GM12878 (cell line): ENCODE measurements around the gene PRR22. TPM values are rescaled to one million over a fixed set of nuclear protein-coding genes. Genes with fewer than 3 reads are reported as not detected.
A peak's percentile ranks its signal among the peaks of the same experiment; 100 is the strongest.

Source experiments
- ATAC-seq: fragments of 200-7000 bp; cut with Tn5 transposase; 3 replicates; pipeline ENCODE4 v1.9.1; 2020; ENCODE audit warnings: mild to moderate bottlenecking, moderate library complexity
- BruUV-seq: library from RNA; stranded (reverse); fragments of 400-500 nt; replicated peaks from 2 replicates; lab custom pipeline; 2021; lab: Mats Ljungman, UMichigan
- CTCF ChIA-PET: fragments of 300-600 bp; sonication (Branson Sonifier 250); formaldehyde crosslinking; extraction: SDS; loops from one replicate; lab custom pipeline; 2021; ENCODE audit warnings: inconsistent platforms; lab: Yijun Ruan, JAX
- POLR2A ChIA-PET: fragments of 350-600 bp; formaldehyde crosslinking; extraction: SDS; loops from one replicate; lab custom pipeline; 2021; ENCODE audit warnings: inconsistent platforms; lab: Charles Lee
- RAD21 ChIA-PET: fragments of 300-600 bp; sonication (Branson Sonifier 250); formaldehyde crosslinking; loops from one replicate; lab custom pipeline; 2023; ENCODE audit warnings: antibody characterized with exemption; ENCODE audit not compliant: unreplicated experiment; lab: Charles Lee
- SMC1A ChIA-PET: fragments of 300-600 bp; sonication (Branson Sonifier 250); formaldehyde crosslinking; loops from one replicate; lab custom pipeline; 2023; ENCODE audit not compliant: unreplicated experiment, uncharacterized antibody; lab: Charles Lee
- DNase-seq: peaks from one replicate; pipeline ENCODE4 v3.0.0-alpha.2; 2011; ENCODE audit warnings: low read depth, low spot score
- FAIRE-seq: peaks from 3 replicates; lab custom pipeline; 2011; peaks lifted over from hg19 to GRCh38; lab: Jason Lieb, UNC
- H2AFZ ChIP-seq: 2 replicates; pipeline ENCODE4 v1.6.0; 2011; ENCODE audit warnings: low read depth, low read length, control low read depth; ENCODE audit not compliant: control insufficient read depth
- H3K27ac ChIP-seq: 2 replicates; pipeline ENCODE4 v1.5.1; 2011; ENCODE audit warnings: control low read depth; ENCODE audit not compliant: control insufficient read depth, insufficient read depth
- H3K27me3 ChIP-seq, 2 experiments: replicated peaks in 1 of 2; 2 replicates each; pipeline versions ENCODE4 v1.6.0 to v1.6.1; 2011; ENCODE audit warnings: low read length in 1 of 2; ENCODE audit not compliant: control insufficient read depth in 2 of 2, insufficient read depth in 2 of 2
- H3K36me3 ChIP-seq, 2 experiments: 2 replicates each; pipeline ENCODE4 v1.5.1; 2011; ENCODE audit warnings: low read length in 1 of 2; ENCODE audit not compliant: control insufficient read depth in 2 of 2, insufficient read depth in 2 of 2
- H3K4me1 ChIP-seq: 2 replicates; pipeline ENCODE4 v1.6.1; 2011; ENCODE audit warnings: mild to moderate bottlenecking, low read length, moderate library complexity, mixed read lengths; ENCODE audit not compliant: control insufficient read depth, insufficient read depth
- H3K4me2 ChIP-seq: 2 replicates; pipeline ENCODE4 v1.6.0; 2011; ENCODE audit warnings: control low read depth; ENCODE audit not compliant: control insufficient read depth, insufficient read depth
- H3K4me3 ChIP-seq: fragments of 200-600 bp; sonication (generic); 2 replicates; pipeline ENCODE4 v1.5.1; 2016
- H3K79me2 ChIP-seq: 2 replicates; pipeline ENCODE4 v1.6.0; 2011; ENCODE audit warnings: low read length; ENCODE audit not compliant: control insufficient read depth, insufficient read depth
- H3K9ac ChIP-seq: 2 replicates; pipeline ENCODE4 v1.8.0; 2011; ENCODE audit warnings: low read length, control low read depth, mixed read lengths; ENCODE audit not compliant: control insufficient read depth, insufficient read depth
- H3K9me3 ChIP-seq: replicated peaks from 3 replicates; pipeline ENCODE4 v1.5.1; 2011; ENCODE audit warnings: mild to moderate bottlenecking, low read length; ENCODE audit not compliant: control insufficient read depth, insufficient read depth
- H4K20me1 ChIP-seq: 2 replicates; pipeline ENCODE4 v1.6.0; 2011; ENCODE audit not compliant: control insufficient read depth, insufficient read depth
- FOXM1 ChIP-seq: IDR thresholded peaks from 2 replicates; pipeline ENCODE4 v1.6.1; 2012; ENCODE audit warnings: low read depth, mild to moderate bottlenecking, inconsistent platforms, low read length, moderate library complexity
- NBN ChIP-seq: fragments of 450-650 bp; IDR thresholded peaks from 2 replicates; pipeline ENCODE4 v1.6.1; 2016
- NR2F1 ChIP-seq: fragments of 450-650 bp; conservative IDR thresholded peaks from 2 replicates; pipeline ENCODE4 v1.6.1; 2017; ENCODE audit warnings: mild to moderate bottlenecking
- PAX8 ChIP-seq: fragments of 450-650 bp; IDR thresholded peaks from 2 replicates; pipeline ENCODE4 v1.6.1; 2017; ENCODE audit warnings: mild to moderate bottlenecking, moderate library complexity
- RELA ChIP-seq: fragments of 450-650 bp; IDR thresholded peaks from 2 replicates; pipeline ENCODE4 v1.8.0; 2014; ENCODE audit warnings: borderline replicate concordance; ENCODE audit not compliant: partially characterized antibody
- WGBS: methylation state at CpG from one replicate; pipeline ENCODE4 v1.1.6; 2016; ENCODE audit warnings: low lambda C conversion rate; ENCODE audit not compliant: insufficient replicate concordance, insufficient coverage; ENCODE audit errors: missing lambda C conversion rate; 5-methylcytosine and 5-hydroxymethylcytosine counted together
- in situ Hi-C: fragments of 300-500 bp; cut with MboI; formaldehyde crosslinking; loops from 9 replicates; pipeline ENCODE4 v1.14.3; 2018; ENCODE audit warnings: mixed read lengths
- intact Hi-C: fragments of 100-400 bp; cut with micrococcal nuclease; formaldehyde crosslinking; loops from one replicate; pipeline ENCODE4 v1.14.2; 2022; ENCODE audit not compliant: unreplicated experiment
- polyA plus RNA-seq, 11 experiments: library from polyadenylated mRNA; depleted of rRNA in 4 of 11; unstranded in 6 of 11; stranded (reverse) in 5 of 11; fragments of >200 nt; fragmentation: Nextera tagmentation in 4 of 11; fragmentation: Illumina TruSeq in 1 of 11; extraction: Ambion mirVana in 4 of 11; extraction: Trizol in 1 of 11; gene quantifications; 1 replicate in 1 of 11; 2 replicates in 10 of 11; pipeline versions ENCODE4 v1.2.1 to v1.2.3, GENCODE V29; 2011 to 2016; ENCODE audit warnings: inconsistent platforms in 2 of 11, missing spikeins in 2 of 11, low read depth in 1 of 11
- total RNA-seq, 4 experiments: library from RNA; depleted of rRNA in 3 of 4; stranded (reverse); fragments of >200 nt in 3 of 4; fragmentation: Illumina TruSeq in 1 of 4; extraction: Trizol in 1 of 4; gene quantifications; 2 replicates each; pipeline versions ENCODE4 v1.2.1 to v1.2.3, GENCODE V29; 2013 to 2021
- TF ChIP-seq, protein P1 (sequence below): IDR thresholded peaks from 2 replicates; pipeline ENCODE4 v1.6.1; 2011; ENCODE audit warnings: mild to moderate bottlenecking, low read depth, low read length, moderate library complexity; ENCODE audit not compliant: insufficient replicate concordance

The PRR22 gene
- total and polyA plus RNA-seq, 10 of the 15 experiments (the other 5 are each of a cell fraction or from before 2014, with no cell fraction given): 0.31 to 4.4 (median 1.3) TPM; not detected in 2

DNA sequence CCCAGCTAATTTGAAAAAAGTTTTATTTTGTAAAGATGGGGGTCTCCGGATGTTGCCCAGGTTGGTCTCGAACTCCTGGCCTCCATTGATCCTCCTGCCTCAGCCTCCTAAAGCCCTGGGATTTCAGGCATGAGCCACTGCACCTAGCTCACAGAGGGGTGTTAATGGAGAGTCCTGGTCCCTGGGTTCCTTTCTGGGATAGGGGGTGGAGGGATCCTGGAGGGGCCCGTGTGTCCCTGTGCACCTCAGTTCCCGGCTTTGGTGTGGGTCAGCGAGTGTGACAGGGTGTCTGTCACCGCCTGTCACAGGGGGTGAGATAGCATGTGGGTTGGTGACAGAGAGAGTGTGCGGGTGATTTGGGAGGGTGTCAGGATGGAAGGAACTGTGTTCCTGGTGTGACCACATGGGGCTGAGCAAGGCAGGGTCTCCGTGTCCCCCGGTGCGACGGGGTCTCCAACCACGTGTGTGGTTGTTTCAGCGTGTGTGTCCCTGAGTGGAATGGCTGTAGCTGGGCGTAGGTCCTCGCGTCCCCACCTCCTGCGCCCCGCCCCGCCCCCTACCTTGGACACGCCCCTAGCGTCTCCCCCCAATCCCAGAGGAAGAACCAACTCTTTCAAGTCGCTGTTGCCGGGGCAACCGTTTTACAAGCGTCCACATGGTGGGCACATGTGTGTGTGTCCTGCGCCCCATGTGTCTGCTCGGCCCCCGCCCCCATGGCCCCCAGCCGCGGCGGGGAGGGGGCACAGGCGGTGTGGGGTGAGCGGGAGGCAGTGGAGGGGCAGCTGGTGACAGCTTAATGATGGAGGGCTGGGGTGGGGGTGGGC is 17.5 kb upstream of the PRR22 start (continued):
- no peak for TF ChIP-seq RELA
- TF ChIP-seq, protein P1, sequence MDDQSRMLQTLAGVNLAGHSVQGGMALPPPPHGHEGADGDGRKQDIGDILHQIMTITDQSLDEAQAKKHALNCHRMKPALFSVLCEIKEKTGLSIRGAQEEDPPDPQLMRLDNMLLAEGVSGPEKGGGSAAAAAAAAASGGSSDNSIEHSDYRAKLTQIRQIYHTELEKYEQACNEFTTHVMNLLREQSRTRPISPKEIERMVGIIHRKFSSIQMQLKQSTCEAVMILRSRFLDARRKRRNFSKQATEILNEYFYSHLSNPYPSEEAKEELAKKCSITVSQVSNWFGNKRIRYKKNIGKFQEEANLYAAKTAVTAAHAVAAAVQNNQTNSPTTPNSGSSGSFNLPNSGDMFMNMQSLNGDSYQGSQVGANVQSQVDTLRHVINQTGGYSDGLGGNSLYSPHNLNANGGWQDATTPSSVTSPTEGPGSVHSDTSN: no peak
- no peak for TF ChIP-seq NBN
- TF ChIP-seq PAX8: no peak

DNA sequence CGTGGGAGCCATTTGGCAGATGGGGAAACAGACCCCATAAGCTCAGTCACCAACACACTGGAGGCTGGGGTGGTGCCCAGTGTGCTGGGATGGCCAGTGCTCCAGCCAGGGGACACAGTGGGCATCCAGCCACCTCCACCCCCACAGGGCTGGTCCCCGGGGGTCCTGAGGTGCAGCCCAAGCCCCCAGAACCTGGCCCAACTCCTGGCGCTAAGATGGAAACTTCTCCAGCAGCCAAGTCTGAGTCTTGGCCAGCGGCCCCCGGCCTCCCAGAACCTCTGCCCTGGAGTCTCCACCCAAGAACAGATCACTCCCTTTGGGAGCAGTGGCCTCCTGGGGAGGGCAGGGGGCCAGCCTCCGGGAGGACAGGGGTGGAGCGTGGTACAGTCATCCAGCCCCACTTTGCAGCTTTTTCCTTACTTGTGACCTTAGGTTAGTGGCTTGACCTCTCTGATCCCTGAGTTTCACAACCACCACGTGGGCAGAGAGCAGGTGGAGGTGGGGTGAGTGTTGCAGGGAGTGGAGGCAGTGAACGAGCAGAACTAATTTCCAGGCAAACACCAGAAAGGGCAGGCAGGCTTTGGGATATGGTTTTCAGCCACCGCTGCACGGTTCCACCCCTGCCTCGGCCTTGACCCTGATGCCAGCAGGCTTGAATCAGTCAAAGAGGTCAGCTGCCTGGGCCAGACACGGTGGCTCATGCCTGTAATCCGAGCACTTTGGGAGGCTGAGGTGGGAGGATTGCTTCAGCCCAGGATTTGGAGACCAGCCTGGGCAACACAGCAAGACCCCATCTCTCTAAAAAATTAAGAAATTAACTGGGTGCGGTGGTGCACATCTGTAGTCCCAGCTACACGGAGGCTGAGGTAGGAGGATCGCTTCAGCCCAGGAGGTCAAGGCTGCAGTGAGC is 16.1 kb upstream of the PRR22 start:
- Histone ChIP-seq H3K4me2 (no peak overlapping the region), H2AFZ (no peak overlapping the region), H3K27me3 (no peaks in the 10 kb centered on the region; a peak in 2 of 4 replicates), H3K4me3 (no peak overlapping the region), H3K79me2 (no peaks in the 10 kb centered on the region), H4K20me1 (no peaks in the 10 kb centered on the region), H3K4me1 (peaks cover 7% of the 10 kb centered on the region), H3K9ac (no peak overlapping the region), H3K36me3 (no peaks in the 10 kb centered on the region), H3K9me3 (no peaks in the 10 kb centered on the region), H3K27ac (no peak overlapping the region)
- ChIA-PET SMC1A (no interaction called here), RAD21 (no interaction called here), CTCF (interaction anchor here (0.6 to 0.8 kb wide), 2 partner anchors 103 to 329 kb away, joined by 3 read pairs; partner anchors contain the start of gene NDUFA11), POLR2A (interaction anchor here (0.5 kb wide), 1 partner anchor 8 kb away, joined by 4 read pairs; no protein-coding TSS in a partner anchor)
- 43% methylated on average over 16 of the region's 17 CpGs for WGBS
- no TSS peak for BruUV-seq
- DNase-seq (no peak), ATAC-seq (no peak), FAIRE-seq (no peak)
- intact Hi-C loops: loop anchor here (10.0 kb wide), 1 partner anchor 224 kb away; no protein-coding TSS in a partner anchor
- in situ Hi-C loops: no loop called here
- no peak for TF ChIP-seq FOXM1
- TF ChIP-seq NR2F1: peak; percentile 34; the same call in 1 of the 2 replicates
